Measurements from ENCODE around the gene MME. TPM values are rescaled to one million over a fixed set of nuclear protein-coding genes. Genes with fewer than 3 reads are reported as not detected.
"Not testable (repeated sequence)": the region's sequence is repeated elsewhere in the genome, so short reads cannot be mapped to it uniquely, and the experiment has no call there.

The MME gene
- total RNA-seq, 2 donors from 2014 or later: not detected

DNA sequence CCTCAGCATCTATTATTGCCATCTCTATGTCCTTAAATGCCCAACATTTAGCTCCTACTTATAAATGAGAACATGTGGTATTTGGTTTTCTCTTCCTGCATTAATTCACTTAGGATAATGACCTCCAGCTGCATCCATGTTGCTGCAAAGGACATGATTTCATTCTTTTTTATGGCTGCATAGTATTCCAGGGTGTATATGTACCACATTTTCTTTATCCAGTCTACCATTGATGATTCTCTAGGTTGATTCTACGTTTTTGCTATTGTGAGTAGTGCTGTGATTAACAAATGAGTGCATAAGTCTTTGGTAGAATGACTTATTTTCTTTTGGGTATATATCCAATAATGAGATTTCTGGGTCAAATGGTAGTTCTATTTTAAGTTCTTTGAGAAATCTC, 54.2 kb downstream of the MME start:
- not testable (repeated sequence) for H3K9me3 Mint-ChIP-seq; H3K4me3 Mint-ChIP-seq; H3K27me3 Mint-ChIP-seq; DNase-seq (ENCODE audit: low spot score); ATAC-seq; H3K27ac Mint-ChIP-seq; H3K4me1 Mint-ChIP-seq (ENCODE audit: low read depth in 2 of 2); H3K36me3 Mint-ChIP-seq

DNA sequence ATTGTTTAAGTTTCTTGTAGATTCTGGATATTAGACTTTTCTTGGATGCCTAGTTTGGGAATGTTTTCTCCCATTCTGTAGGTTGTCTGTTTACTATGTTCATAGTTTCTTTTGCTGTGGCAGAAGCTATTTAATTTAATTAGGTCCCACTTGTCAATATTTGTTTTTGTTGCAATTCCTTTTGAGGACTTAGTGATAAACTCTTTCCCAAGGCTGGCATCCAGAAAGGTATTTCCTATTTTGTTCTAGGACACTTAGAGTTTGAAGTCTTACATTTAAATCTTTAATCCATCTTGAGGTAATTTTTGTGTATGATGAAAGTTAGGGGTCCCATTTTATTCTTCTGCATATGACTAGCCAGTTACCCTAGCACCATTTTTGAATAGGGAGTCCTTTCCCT, 54.9 kb downstream of the MME start:
- H3K36me3 Mint-ChIP-seq: no peaks in the 10 kb centered on the region
- no peaks in the 10 kb centered on the region for H3K4me1 Mint-ChIP-seq (ENCODE audit: low read depth in 2 of 2)
- H3K9me3 Mint-ChIP-seq: peaks cover 3% of the 10 kb centered on the region
- no peak for DNase-seq (ENCODE audit: low spot score)
- ATAC-seq: no peak
- no peak overlapping the region for H3K4me3 Mint-ChIP-seq
- no peak overlapping the region for H3K27ac Mint-ChIP-seq
- no peaks in the 10 kb centered on the region for H3K27me3 Mint-ChIP-seq

DNA sequence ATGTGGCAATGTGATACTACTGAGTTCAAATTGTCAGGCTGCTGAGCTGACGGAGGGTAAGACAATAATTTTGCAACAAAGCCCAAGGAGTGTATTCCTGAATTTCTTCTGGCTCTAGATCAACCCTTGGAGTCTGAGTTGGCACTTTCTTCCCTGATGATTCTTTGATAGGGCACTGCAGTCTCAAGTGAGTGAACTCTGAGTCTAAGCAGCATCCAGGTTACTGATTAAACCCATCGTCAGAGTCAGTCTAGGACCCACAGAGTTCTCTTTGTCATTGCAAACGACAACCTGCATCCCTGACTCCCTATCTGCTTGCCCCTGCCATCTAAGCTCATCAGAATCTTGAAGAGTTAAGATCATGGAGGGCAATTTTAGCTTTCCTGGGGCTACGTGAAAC, 58.6 kb downstream of the MME start:
- Mint-ChIP-seq H3K4me1 (ENCODE audit: low read depth in 2 of 2) (no peaks in the 10 kb centered on the region), H3K27me3 (no peaks in the 10 kb centered on the region), H3K36me3 (no peaks in the 10 kb centered on the region), H3K4me3 (no peak overlapping the region), H3K27ac (no peak overlapping the region), H3K9me3 (peaks cover 3% of the 10 kb centered on the region)
- no peak for DNase-seq (ENCODE audit: low spot score)
- no peak for ATAC-seq

DNA sequence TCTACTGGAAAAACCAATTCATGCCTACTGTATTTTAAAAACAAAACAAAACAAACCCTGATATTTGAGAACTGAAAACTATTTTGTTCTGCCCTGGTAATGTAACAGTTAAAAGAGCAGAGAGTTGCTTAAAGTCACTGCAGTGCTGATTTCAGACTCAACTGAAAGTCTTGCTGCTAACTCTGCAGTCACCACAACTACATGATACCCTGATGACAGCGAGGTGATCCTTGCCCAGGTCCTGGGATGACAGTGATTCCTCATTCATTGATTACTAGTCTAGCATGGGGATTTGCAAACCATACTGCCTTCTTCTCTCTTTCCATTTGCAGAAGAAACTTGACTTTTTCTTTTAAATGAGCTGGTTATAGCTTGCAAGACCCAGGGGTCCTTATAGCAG, 67.5 kb downstream of the MME start:
- Mint-ChIP-seq H3K4me1 (ENCODE audit: low read depth in 2 of 2) (no peaks in the 10 kb centered on the region), H3K27ac (no peak overlapping the region), H3K36me3 (no peaks in the 10 kb centered on the region), H3K9me3 (no peaks in the 10 kb centered on the region), H3K27me3 (no peaks in the 10 kb centered on the region), H3K4me3 (no peak overlapping the region)
- DNase-seq (ENCODE audit: low spot score) (no peak), ATAC-seq (no peak)

DNA sequence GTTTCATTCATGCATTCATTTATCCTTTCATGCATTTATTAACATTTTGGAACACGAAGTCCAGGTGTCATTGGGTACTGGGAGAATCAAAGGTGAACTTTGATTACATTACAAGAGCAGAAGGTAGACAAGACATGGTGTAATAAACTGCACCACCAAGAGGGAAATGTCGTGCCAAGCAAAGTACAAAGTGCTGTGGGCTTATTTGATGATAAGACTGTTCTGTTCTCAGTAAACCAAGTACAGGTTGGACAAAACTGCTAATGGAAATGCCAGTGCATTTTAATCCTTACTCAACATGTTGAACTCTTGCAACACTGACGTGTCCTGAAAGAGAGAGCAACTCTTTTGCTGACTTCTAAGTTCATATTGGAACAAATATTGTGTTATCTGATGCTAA, 69.4 kb downstream of the MME start:
- H3K4me3 Mint-ChIP-seq: no peak overlapping the region
- ATAC-seq (no peak), DNase-seq (ENCODE audit: low spot score) (no peak)
- peaks cover 0 to 4% of the 10 kb centered on the region in 2 donors for H3K4me1 Mint-ChIP-seq (ENCODE audit: low read depth in 2 of 2)
- H3K27me3 Mint-ChIP-seq: no peaks in the 10 kb centered on the region
- no peak overlapping the region for H3K27ac Mint-ChIP-seq
- H3K36me3 Mint-ChIP-seq: no peaks in the 10 kb centered on the region
- H3K9me3 Mint-ChIP-seq: no peaks in the 10 kb centered on the region

DNA sequence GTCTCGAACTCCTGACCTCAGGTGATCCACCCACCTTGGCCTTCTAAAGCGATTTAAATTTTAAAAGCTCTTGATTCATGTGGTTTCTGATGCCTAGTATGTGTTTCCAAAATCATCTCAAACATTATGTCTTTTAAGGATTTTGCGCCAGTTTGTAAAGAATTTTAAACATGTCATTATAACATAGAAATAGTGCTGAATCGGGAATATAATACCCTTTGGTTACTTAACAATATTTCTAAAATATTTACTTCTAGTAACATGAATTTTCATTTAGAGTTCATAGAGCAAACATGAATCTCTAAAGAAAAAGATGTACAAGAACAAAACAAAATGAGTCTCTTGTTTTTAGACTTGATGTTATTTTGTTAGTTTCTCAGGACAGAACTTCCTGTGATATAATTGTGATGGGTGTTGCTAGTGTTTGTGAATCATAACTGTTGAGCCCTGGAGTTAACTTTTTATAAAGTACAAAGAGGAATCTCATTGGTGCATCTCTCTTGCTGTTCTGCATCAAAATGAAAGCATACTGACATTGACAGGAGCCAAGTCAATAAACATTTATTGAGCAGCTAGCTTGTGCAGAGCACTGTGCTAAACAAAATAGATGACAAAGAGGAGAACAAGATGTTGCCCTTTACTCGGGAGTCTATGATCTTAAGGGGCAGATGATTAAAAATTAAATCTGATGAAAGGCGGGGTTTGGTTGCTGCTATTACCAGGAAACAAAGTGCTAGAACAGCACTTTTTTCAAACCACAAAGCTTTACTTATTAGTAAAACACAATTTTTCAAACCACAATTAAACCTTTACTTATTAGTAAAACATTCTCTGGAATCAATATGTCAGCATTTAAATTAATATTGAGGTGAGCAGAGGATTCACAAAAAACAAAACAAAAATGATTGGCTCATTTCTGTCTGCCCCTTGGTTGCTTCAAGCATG, 73.4 kb downstream of the MME start:
- Mint-ChIP-seq H3K36me3 (no peaks in the 10 kb centered on the region), H3K27me3 (no peaks in the 10 kb centered on the region), H3K4me1 (ENCODE audit: low read depth in 2 of 2) (peaks cover 0 to 4% of the 10 kb centered on the region in 2 donors), H3K9me3 (no peaks in the 10 kb centered on the region), H3K4me3 (no peak overlapping the region), H3K27ac (no peak overlapping the region)
- no peak for ATAC-seq
- DNase-seq (ENCODE audit: low spot score): no peak

DNA sequence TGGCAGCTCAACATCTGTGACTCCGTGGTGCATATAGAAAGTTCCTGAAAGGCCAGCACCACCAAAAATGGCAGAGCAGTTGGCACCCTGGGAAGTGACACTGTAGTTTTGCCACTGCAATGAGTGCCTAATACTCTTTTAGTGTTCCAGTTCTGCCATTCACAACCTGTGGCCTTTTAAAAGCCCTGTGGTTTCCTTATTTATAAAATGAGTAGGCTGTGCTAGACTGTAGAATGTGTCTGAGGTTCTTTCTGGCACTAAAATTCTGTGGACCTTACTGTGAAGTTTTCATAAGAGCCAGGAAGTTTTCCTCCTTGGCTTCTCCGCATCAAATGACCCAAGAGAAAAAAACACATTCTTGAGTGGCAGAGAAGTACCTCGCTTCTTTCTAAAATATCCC, 74.1 kb downstream of the MME start:
- Mint-ChIP-seq H3K9me3 (no peaks in the 10 kb centered on the region), H3K27ac (no peak overlapping the region)

DNA sequence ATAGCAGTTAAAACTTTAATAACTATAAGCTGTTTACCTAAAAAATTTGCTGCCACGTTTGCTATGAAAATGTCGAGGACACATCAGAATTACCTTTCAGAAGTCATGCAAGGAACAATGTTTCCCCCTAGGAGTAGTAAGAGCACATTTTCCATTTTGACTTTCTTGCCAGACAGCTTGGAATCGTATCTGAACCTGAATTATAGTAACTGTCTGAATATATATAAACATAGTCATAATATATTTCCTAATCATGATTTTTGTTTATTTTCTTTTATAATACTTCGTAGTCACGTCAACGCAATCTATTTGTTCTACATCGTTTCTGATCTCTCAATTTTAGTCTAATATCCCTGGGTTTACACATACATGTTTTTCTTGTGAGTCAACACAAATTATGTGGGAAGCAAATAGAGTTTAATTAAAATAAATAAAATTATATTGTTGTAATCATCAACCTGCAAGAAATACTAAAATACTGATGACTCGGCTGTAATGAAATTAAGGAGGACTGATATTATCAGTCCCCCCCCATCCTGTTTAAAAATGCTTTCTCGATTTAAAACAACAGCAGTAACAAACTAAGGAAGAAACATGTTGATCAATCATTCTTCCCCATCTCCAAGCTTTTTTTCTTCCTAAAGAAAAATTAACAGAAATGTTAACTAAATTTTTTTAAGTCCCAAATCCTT, 78.4 kb downstream of the MME start:
- no peak overlapping the region for H3K27ac Mint-ChIP-seq
- peaks cover 0 to 3% of the 10 kb centered on the region in 2 donors for H3K4me1 Mint-ChIP-seq (ENCODE audit: low read depth in 2 of 2)
- H3K9me3 Mint-ChIP-seq: no peaks in the 10 kb centered on the region
- no peak overlapping the region for H3K4me3 Mint-ChIP-seq
- no peaks in the 10 kb centered on the region for H3K27me3 Mint-ChIP-seq
- no peak for DNase-seq (ENCODE audit: low spot score)
- H3K36me3 Mint-ChIP-seq: no peaks in the 10 kb centered on the region
- ATAC-seq: no peak

More for the DNA sequence above, 74.1 kb downstream of the MME start:
- H3K4me1 Mint-ChIP-seq (ENCODE audit: low read depth in 2 of 2): peaks cover 0 to 4% of the 10 kb centered on the region in 2 donors
- no peak for ATAC-seq
- H3K4me3 Mint-ChIP-seq: no peak overlapping the region
- H3K36me3 Mint-ChIP-seq: no peaks in the 10 kb centered on the region
- no peak for DNase-seq (ENCODE audit: low spot score)
- H3K27me3 Mint-ChIP-seq: no peaks in the 10 kb centered on the region

DNA sequence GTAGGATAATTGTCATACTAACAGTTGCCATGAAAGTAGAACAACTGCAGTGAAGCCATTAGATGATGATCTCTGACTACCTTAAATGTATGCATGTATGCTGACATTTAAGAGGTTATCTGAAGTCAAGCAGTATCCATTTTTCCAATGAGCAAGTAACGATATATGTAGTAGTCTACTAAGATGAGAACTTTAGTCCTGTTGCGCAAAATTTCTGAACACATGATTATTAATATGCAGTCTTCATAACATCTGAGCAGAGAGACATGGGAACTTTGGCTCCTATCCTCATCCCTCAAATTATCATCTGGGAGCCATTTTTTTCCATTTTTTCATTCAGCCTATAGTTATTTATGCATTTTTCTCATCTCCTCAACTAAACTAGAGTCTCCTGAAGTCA, 79.2 kb downstream of the MME start:
- Mint-ChIP-seq H3K4me1 (ENCODE audit: low read depth in 2 of 2) (no peaks in the 10 kb centered on the region), H3K27ac (no peak overlapping the region), H3K27me3 (no peaks in the 10 kb centered on the region), H3K9me3 (no peaks in the 10 kb centered on the region), H3K4me3 (no peak overlapping the region), H3K36me3 (no peaks in the 10 kb centered on the region)
- DNase-seq (ENCODE audit: low spot score): no peak
- ATAC-seq: no peak

DNA sequence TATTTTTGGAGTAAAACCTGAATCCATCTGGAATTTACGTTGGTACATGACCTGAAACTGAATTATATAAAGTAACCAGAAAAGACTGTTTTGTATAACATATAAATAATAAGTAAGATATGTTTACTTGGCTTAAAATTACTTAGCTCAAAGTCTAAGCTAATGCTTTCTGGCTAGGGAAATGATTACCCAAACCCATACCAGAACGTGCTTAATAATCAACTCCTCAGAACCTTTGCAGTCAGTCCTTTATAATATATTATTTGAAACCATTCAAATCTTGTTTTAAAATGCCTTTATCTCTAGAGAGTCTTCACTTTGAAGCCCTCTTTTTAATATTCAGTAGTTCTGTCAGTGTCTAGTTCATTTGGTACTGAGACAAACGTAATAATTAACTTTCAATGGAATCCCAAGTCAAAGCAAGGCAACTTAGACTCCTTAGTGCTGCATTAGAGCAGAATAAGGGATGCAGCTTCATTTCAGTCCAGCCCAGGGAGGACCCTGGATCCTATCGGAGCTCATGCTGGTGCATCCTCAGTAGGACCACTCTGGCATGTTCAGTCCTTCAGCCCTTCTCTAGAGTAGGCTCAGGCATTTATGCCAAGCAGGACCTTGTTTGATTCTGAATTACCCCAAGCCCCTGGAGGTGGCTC, 81.6 kb downstream of the MME start:
- H3K4me3 Mint-ChIP-seq: no peak overlapping the region
- no peak for DNase-seq (ENCODE audit: low spot score)
- H3K4me1 Mint-ChIP-seq (ENCODE audit: low read depth in 2 of 2): no peaks in the 10 kb centered on the region
- no peak for ATAC-seq
- H3K36me3 Mint-ChIP-seq: no peaks in the 10 kb centered on the region
- no peaks in the 10 kb centered on the region for H3K9me3 Mint-ChIP-seq
- H3K27me3 Mint-ChIP-seq: no peaks in the 10 kb centered on the region
- no peak overlapping the region for H3K27ac Mint-ChIP-seq

DNA sequence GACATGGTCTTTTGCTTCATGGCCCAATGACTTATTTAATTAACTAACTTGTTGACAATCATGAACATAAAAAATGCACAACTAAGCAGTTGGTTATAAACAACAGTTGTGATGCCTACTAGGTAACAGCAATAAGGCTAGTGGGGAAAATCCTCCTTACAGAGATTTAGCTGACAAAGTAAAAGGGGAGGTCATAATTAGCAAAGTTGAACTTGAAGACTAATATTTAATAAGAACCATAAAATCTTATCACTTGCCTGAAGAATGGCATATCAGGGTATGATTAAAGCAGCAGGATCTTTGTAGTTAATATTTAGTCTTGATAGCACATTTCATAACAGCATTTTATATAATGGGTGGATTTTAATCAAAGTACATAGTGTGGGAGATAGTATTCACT, 84.2 kb downstream of the MME start:
- Mint-ChIP-seq H3K9me3 (peaks cover 1% of the 10 kb centered on the region), H3K36me3 (no peaks in the 10 kb centered on the region), H3K27ac (no peak overlapping the region), H3K4me1 (ENCODE audit: low read depth in 2 of 2) (no peaks in the 10 kb centered on the region), H3K4me3 (no peak overlapping the region), H3K27me3 (no peaks in the 10 kb centered on the region)
- ATAC-seq (no peak), DNase-seq (ENCODE audit: low spot score) (no peak)

DNA sequence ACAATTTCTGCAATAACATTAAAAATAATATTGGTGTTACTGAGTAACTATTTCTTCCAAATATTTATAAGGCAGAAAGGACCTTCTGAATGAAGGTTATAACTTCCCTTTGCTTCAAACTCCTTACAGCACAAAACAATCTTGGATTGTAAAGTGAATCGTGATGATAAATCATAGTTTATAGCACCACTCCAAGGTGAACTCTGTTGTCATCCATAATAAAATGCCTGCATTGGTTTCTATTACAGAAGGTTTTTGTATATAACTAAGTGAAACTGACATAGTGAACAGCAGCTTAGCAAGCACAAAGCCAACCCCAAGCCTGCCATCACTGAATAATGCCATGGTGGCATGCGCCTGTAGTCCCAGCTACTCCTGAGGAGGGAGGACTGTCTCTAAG, 86.3 kb downstream of the MME start:
- Mint-ChIP-seq H3K4me1 (ENCODE audit: low read depth in 2 of 2) (no peaks in the 10 kb centered on the region), H3K36me3 (no peaks in the 10 kb centered on the region), H3K4me3 (no peak overlapping the region), H3K27me3 (no peaks in the 10 kb centered on the region), H3K27ac (no peak overlapping the region), H3K9me3 (peaks cover 5% of the 10 kb centered on the region)
- DNase-seq (ENCODE audit: low spot score) (no peak), ATAC-seq (no peak)

DNA sequence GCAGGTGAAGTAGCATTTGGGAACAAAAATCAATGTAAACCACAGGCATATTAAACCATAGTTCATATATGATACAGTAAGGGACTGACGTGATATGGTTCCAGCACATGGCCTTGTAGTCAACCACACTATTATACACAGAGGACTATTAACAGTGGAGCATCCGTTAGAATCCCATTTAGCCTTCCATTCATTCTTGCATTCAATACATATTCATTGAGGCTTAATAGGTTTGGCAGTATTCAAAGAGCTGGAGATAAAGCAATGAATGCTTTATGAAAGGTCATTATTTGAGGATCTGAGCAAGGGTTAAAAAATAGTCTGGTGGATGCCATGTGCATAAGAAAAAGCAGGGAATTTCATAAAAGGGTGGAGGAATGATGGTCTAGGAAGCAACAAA, 89.1 kb downstream of the MME start:
- peaks cover 5% of the 10 kb centered on the region for H3K9me3 Mint-ChIP-seq

DNA sequence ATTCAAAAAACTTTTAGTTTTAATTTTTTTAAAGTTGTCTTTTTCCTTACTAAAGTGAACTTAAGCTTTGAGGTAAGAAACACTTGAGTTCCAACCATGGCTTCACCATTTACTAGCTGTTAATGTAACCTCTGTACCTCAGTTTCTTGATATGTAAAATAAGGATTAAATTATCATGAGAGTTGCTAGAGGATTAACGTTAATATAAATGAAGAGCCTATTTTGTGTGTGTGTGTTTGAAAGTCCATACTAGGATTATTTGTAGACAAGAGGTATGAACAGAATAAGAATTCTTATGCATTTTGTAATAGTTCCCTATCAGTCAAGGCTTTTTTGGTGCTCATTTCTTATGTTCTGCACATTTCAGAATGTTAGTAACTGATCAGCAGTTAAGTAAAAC, 93.7 kb downstream of the MME start:
- Mint-ChIP-seq H3K27ac (no peak overlapping the region), H3K9me3 (peaks cover 5% of the 10 kb centered on the region), H3K4me1 (ENCODE audit: low read depth in 2 of 2) (no peaks in the 10 kb centered on the region), H3K36me3 (no peaks in the 10 kb centered on the region), H3K4me3 (no peak overlapping the region), H3K27me3 (no peaks in the 10 kb centered on the region)
- no peak for ATAC-seq
- no peak for DNase-seq (ENCODE audit: low spot score)

More for the DNA sequence above, 89.1 kb downstream of the MME start:
- Mint-ChIP-seq H3K4me3 (no peak overlapping the region), H3K36me3 (no peaks in the 10 kb centered on the region), H3K4me1 (ENCODE audit: low read depth in 2 of 2) (no peaks in the 10 kb centered on the region), H3K27ac (no peak overlapping the region), H3K27me3 (no peaks in the 10 kb centered on the region)
- ATAC-seq: no peak
- DNase-seq (ENCODE audit: low spot score): no peak

All from natural killer cell treated with Interleukin-12 subunit alpha and Interleukin-12 subunit beta and Interleukin-15 and Interleukin-18, amount 100 ng/mL, for 72 hours (primary cell).